ENCODE results near the gene TNS1. TPM values are rescaled to one million over a fixed set of nuclear protein-coding genes. Genes with fewer than 3 reads are reported as not detected.

The TNS1 gene
- polyA plus RNA-seq, 1 of the 3 experiments (the other 2 are of a cell fraction), result 12.1 TPM

DNA sequence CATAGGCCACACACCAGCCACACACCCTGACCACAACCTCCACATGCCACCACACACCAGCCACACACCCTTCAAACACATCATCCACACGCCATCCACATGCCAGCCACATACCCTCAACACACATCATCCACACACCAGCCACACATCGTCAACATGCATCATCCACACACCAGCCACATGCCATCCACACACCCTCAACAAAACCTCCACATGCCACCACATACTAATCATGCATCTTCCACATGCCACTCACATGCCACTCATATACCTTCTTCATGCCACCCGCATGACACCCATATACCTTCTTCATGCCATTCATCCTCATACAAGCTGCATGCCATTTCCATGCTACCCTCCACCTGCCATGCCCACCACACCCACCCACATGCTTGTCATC, 12.4 kb downstream of the TNS1 start (continued):
- no peak for TF ChIP-seq GABPA (IDR thresholded peaks at IDR 0.05; ENCODE audit: low read depth)
- TF ChIP-seq, protein P1, sequence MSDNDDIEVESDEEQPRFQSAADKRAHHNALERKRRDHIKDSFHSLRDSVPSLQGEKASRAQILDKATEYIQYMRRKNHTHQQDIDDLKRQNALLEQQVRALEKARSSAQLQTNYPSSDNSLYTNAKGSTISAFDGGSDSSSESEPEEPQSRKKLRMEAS (IDR thresholded peaks at IDR 0.05; ENCODE audit: low read depth), result no peak
- TF ChIP-seq POLR2AphosphoS5 (IDR thresholded peaks at IDR 0.05; ENCODE audit: low read depth, low read length), result no peak
- no peak for TF ChIP-seq EZH2phosphoT487 (IDR thresholded peaks at IDR 0.05; ENCODE audit: borderline replicate concordance, low read depth)
- TF ChIP-seq, protein P2, sequence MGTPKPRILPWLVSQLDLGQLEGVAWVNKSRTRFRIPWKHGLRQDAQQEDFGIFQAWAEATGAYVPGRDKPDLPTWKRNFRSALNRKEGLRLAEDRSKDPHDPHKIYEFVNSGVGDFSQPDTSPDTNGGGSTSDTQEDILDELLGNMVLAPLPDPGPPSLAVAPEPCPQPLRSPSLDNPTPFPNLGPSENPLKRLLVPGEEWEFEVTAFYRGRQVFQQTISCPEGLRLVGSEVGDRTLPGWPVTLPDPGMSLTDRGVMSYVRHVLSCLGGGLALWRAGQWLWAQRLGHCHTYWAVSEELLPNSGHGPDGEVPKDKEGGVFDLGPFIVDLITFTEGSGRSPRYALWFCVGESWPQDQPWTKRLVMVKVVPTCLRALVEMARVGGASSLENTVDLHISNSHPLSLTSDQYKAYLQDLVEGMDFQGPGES (IDR thresholded peaks at IDR 0.05; ENCODE audit: low read depth, low read length), result no peak

GRCh38 chr2:217989221-217989948, 13.4 kb downstream of the TNS1 start:
- Histone ChIP-seq H3K4me3 (ENCODE audit: low read depth in 2 of 2, low read length in 1 of 2) (no peak overlapping the region), H3K9me2 (no peaks in the 10 kb centered on the region), H3K36me3 (replicated peaks in 1 of 2; ENCODE audit: control insufficient read depth in 1 of 2, insufficient read depth in 2 of 2, low read length in 1 of 2) (peaks cover 18 to 40% of the 10 kb centered on the region in 2 experiments), H3K4me2 (peak overlapping the region; percentile 41; the same call in 1 of the 2 replicates), H3K4me1 (ENCODE audit: control insufficient read depth in 1 of 2, insufficient read depth in 2 of 2, low read depth in 1 of 2, low read length in 1 of 2) (peaks cover 8 to 26% of the 10 kb centered on the region in 2 experiments; a peak in 3 of 4 replicates), H2AFZ (ENCODE audit: low read depth) (no peak overlapping the region), H3K79me2 (ENCODE audit: insufficient read depth) (peaks cover 80% of the 10 kb centered on the region), H3F3A (replicated peaks; ENCODE audit: insufficient read depth) (peaks cover 21% of the 10 kb centered on the region), H3K9ac (no peak overlapping the region), H3K27me3 (ENCODE audit: insufficient read depth) (no peaks in the 10 kb centered on the region), H3K9me3 (no peaks in the 10 kb centered on the region), H3K27ac (ENCODE audit: low read depth in 2 of 2, low read length in 1 of 2) (peak overlapping the region in 1 of 2 experiments; percentile 36; a peak in 2 of 4 replicates), H4K20me1 (ENCODE audit: insufficient read depth) (peaks cover 80% of the 10 kb centered on the region)
- TF ChIP-seq, protein P2 (IDR thresholded peaks at IDR 0.05; ENCODE audit: low read depth, low read length), result no peak
- no peak for TF ChIP-seq NFIC (IDR thresholded peaks at IDR 0.05; ENCODE audit: borderline replicate concordance)
- ChIA-PET CTCF (interaction anchor here (0.6 to 30.4 kb wide), 33 partner anchors 10 to 1121 kb away, joined by 3 to 666 read pairs (median 4); partner anchors contain the start of genes RUFY4 and TNS1), POLR2A (interaction anchor here (1.2 kb wide), 1 partner anchor 204 kb away, joined by 6 read pairs; no protein-coding TSS in a partner anchor)
- WGBS (ENCODE audit: low lambda C conversion rate), result 90% methylated on average over 9 of the region's 9 CpGs
- DNase-seq, result no peak

DNA sequence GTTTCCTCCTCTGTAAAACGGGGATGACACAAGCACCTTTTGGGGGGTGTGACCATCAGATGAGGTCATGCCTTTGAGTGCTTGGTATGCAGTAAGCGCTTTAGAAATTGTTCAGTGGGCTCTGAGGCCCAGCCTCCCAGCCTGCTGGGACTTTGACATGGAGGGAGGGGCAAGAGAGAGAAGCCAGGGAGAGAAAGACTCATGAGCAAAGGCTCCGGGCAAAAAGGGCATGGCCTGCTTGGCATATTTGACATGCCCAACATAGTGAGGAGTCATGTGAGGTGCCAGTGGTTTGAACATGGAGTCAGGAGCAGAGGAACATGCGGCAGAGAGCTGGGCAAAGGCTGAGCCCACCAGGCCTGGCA, 14.0 kb downstream of the TNS1 start:
- Histone ChIP-seq H3K9ac (no peak overlapping the region), H3K9me2 (no peaks in the 10 kb centered on the region), H2AFZ (ENCODE audit: low read depth) (no peak overlapping the region), H3K79me2 (ENCODE audit: insufficient read depth) (peaks cover 80% of the 10 kb centered on the region), H3K27ac (ENCODE audit: low read depth in 2 of 2, low read length in 1 of 2) (peak overlapping the region in 1 of 2 experiments; percentile 36; a peak in 2 of 4 replicates), H3K4me1 (ENCODE audit: control insufficient read depth in 1 of 2, insufficient read depth in 2 of 2, low read depth in 1 of 2, low read length in 1 of 2) (peaks cover 8 to 20% of the 10 kb centered on the region in 2 experiments; a peak in 3 of 4 replicates), H3K27me3 (ENCODE audit: insufficient read depth) (no peaks in the 10 kb centered on the region), H3F3A (replicated peaks; ENCODE audit: insufficient read depth) (peaks cover 15% of the 10 kb centered on the region), H3K4me2 (peak overlapping the region; percentile 41; the same call in 1 of the 2 replicates), H4K20me1 (ENCODE audit: insufficient read depth) (peaks cover 85% of the 10 kb centered on the region), H3K4me3 (ENCODE audit: low read depth in 2 of 2, low read length in 1 of 2) (no peak overlapping the region; a peak in 1 of 4 replicates), H3K36me3 (replicated peaks in 1 of 2; ENCODE audit: control insufficient read depth in 1 of 2, insufficient read depth in 2 of 2, low read length in 1 of 2) (peaks cover 18 to 46% of the 10 kb centered on the region in 2 experiments), H3K9me3 (no peaks in the 10 kb centered on the region)
- no peak for DNase-seq
- TF ChIP-seq TAF1 (IDR thresholded peaks at IDR 0.05; ENCODE audit: borderline replicate concordance, low read depth, low read length) (no peak), EP300 (IDR thresholded peaks at IDR 0.05; ENCODE audit: borderline replicate concordance in 1 of 2, low read depth in 1 of 2, low read length in 1 of 2) (0 out of 4 replicates have a peak, but pooled peaks of 1 of the 2 experiments have one; percentile 0)
- TF ChIP-seq, protein P3, sequence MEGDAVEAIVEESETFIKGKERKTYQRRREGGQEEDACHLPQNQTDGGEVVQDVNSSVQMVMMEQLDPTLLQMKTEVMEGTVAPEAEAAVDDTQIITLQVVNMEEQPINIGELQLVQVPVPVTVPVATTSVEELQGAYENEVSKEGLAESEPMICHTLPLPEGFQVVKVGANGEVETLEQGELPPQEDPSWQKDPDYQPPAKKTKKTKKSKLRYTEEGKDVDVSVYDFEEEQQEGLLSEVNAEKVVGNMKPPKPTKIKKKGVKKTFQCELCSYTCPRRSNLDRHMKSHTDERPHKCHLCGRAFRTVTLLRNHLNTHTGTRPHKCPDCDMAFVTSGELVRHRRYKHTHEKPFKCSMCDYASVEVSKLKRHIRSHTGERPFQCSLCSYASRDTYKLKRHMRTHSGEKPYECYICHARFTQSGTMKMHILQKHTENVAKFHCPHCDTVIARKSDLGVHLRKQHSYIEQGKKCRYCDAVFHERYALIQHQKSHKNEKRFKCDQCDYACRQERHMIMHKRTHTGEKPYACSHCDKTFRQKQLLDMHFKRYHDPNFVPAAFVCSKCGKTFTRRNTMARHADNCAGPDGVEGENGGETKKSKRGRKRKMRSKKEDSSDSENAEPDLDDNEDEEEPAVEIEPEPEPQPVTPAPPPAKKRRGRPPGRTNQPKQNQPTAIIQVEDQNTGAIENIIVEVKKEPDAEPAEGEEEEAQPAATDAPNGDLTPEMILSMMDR (IDR thresholded peaks at IDR 0.05), result 0 out of 2 replicates have a peak, but pooled peaks have one; percentile 35
- WGBS (ENCODE audit: low lambda C conversion rate), result 48% methylated on average over 4 of the region's 4 CpGs
- CTCF ChIA-PET, result interaction anchor here (0.7 to 30.4 kb wide), 33 partner anchors 10 to 206 kb away, joined by 3 to 666 read pairs (median 4); partner anchors contain the start of genes RUFY4 and TNS1
- POLR2A ChIA-PET, result interaction anchor here (1.2 kb wide), 1 partner anchor 203 kb away, joined by 6 read pairs; no protein-coding TSS in a partner anchor
